ENCODE results near the gene HOXA13. TPM values are rescaled to one million over a fixed set of nuclear protein-coding genes. Genes with fewer than 3 reads are reported as not detected.

HOXA13 gene
- total and polyA plus RNA-seq, 11 donors = not detected

DNA sequence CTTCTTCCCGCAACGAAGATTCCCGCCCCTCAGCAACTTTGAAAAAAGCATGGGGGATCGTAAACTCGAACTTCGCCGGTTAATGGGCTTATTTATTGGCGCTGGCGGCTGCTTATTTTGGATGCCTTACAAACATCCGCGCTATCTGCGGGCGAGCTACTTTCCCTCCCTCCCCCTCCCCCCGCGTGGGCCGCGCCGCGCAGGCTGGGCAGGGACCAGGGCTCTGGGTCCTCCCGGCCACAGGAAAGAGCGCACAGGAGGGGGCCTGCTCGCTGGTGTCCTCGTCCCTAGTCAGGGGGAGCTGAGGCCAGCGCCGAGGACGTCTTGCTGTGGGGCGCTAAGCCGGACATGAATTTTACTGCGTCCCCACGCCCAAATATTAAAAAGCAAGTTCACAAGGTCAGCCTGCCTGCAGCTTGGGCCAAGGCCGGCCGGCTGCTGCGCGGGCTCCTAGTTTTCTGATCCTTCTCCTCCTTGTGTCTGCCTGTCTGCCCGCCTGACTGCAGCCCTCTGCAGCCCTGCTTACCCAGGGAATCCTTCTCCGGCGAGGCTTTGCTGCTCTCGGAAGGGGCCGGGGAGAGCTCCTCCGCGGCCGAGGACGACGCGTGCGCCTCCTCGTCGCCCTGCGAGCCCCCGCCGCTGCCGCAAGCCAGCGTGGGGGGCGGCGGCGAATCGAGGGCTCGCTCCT is 26.9 kb downstream of the HOXA13 start:
- TF ChIP-seq CTCF (IDR thresholded peaks at IDR 0.05) (no peak), POLR2A (IDR thresholded peaks at IDR 0.05) (no peak)
- Histone ChIP-seq H3K36me3 (no peaks in the 10 kb centered on the region), H3K4me3 (peak overlapping the region; percentile 25 to 59 (median 41)), H3K4me1 (peaks cover 0 to 41% (median 20%) of the 10 kb centered on the region in 12 donors), H3K9me3 (no peaks in the 10 kb centered on the region), H3K27me3 (peaks cover 88 to 100% (median 99%) of the 10 kb centered on the region in 9 donors), H3K27ac (peak overlapping the region in 1 of 12 donors; percentile 91)
- DNase-seq (peak in 1 of 5 donors; percentile 58), ATAC-seq (peak in 1 of 4 donors; percentile 39)
- 1 to 2% (median 1%) methylated on average over 26 to 58 of the region's 58 CpGs for WGBS, 4 donors
- intact Hi-C loops (cut with DNase I) = loop anchor here in 1 of 10 donors (10.0 kb wide), 1 partner anchor 1308 kb away; no protein-coding TSS in a partner anchor

- intact Hi-C loops (cut with DNase I) = loop anchor here in 1 of 10 donors (10.0 kb wide), 1 partner anchor 1308 kb away; no protein-coding TSS in a partner anchor
- 6 to 11% (median 8%) methylated on average over 10 of the region's 10 CpGs for WGBS, 4 donors
- Histone ChIP-seq H3K27me3 (peaks cover 86 to 100% (median 99%) of the 10 kb centered on the region in 9 donors), H3K9me3 (no peaks in the 10 kb centered on the region), H3K4me3 (peak overlapping the region in 1 of 12 donors; percentile 59), H3K27ac (peak overlapping the region in 1 of 12 donors; percentile 91), H3K4me1 (peaks cover 0 to 41% (median 20%) of the 10 kb centered on the region in 12 donors), H3K36me3 (no peaks in the 10 kb centered on the region)
- no peak for ATAC-seq
- TF ChIP-seq CTCF (IDR thresholded peaks at IDR 0.05) = no peak
- no peak for TF ChIP-seq POLR2A (IDR thresholded peaks at IDR 0.05)
- DNase-seq = peak in 1 of 5 donors; percentile 27
Measured at GRCh38 chr7:27172315-27172774, 27.5 kb downstream of the HOXA13 start.

DNA sequence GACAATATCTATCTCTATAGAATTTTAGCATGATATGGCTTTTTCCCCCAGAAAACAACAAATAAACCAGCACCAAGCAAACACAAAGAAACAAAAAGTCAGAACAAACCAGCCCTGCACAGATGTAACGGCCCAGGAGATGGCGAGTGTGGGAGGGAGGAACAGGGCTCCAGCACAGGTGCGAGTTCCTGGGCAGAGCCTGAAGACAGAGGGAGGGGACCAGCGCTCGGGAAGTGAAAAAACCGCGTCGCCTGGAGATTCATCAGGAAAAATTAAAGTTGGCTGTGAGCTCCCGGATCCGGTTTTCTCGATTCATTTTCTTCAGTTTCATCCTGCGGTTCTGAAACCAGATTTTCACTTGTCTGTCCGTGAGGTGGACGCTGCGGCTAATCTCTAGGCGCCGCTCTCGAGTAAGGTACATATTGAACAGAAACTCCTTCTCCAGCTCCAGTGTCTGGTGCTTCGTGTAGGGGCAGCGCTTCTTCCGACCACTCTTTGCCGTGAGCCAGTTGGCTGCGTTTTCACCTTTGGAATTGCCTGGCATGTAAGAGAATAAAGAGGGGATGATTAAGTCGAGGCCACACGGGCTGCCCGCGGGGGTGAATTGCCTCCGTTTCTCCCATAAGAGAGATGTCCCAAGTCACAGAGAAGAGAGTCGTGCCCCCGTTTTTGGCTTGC is 28.1 kb downstream of the HOXA13 start:
- peak overlapping the region in 1 of 12 donors; percentile 91 for H3K27ac ChIP-seq
- TF ChIP-seq CTCF (IDR thresholded peaks at IDR 0.05) (no peak), POLR2A (IDR thresholded peaks at IDR 0.05) (no peak)
- peaks cover 88 to 100% (median 99%) of the 10 kb centered on the region in 9 donors for H3K27me3 ChIP-seq
- peaks cover 0 to 43% (median 20%) of the 10 kb centered on the region in 12 donors for H3K4me1 ChIP-seq
- WGBS, 4 donors = 3 to 11% (median 8%) methylated on average over 30 of the region's 30 CpGs
- ATAC-seq = no peak
- H3K4me3 ChIP-seq = no peak overlapping the region
- intact Hi-C loops (cut with DNase I) = loop anchor here in 1 of 10 donors (10.0 kb wide), 1 partner anchor 1307 kb away; no protein-coding TSS in a partner anchor
- peak in 1 of 5 donors; percentile 45 for DNase-seq
- no peaks in the 10 kb centered on the region for H3K36me3 ChIP-seq
- no peaks in the 10 kb centered on the region for H3K9me3 ChIP-seq

GRCh38 chr7:27171325-27171636 is 28.6 kb downstream of the HOXA13 start:
- 7 to 15% (median 10%) methylated on average over 7 to 8 of the region's 8 CpGs for WGBS, 4 donors
- Histone ChIP-seq H3K27me3 (peaks cover 91 to 100% (median 99%) of the 10 kb centered on the region in 9 donors), H3K9me3 (no peaks in the 10 kb centered on the region), H3K36me3 (no peaks in the 10 kb centered on the region), H3K4me3 (peak overlapping the region in 1 of 12 donors; percentile 6), H3K4me1 (peaks cover 0 to 48% (median 20%) of the 10 kb centered on the region in 12 donors), H3K27ac (peak overlapping the region in 1 of 12 donors; percentile 91)
- DNase-seq (peak in 1 of 5 donors; percentile 33), ATAC-seq (no peak)
- TF ChIP-seq CTCF (IDR thresholded peaks at IDR 0.05) (no peak), POLR2A (IDR thresholded peaks at IDR 0.05) (no peak)
- intact Hi-C loops (cut with DNase I) = loop anchor here in 1 of 10 donors (10.0 kb wide), 1 partner anchor 1306 kb away; no protein-coding TSS in a partner anchor

Measured in heart left ventricle (tissue), 16 donors.